HFFc6 (cell line): ENCODE data around the gene TSPYL1. TPM values are rescaled to one million over a fixed set of nuclear protein-coding genes. Genes with fewer than 3 reads are reported as not detected.

Experiments
- DNase-seq: peaks from one replicate; pipeline ENCODE4 v3.0.0-alpha.2; 2018
- H3K27ac Mint-ChIP-seq: 2 replicates; pipeline ENCODE4 v1.8.0; 2020; ENCODE audit warnings: mild to moderate bottlenecking, mixed read lengths
- H3K27me3 Mint-ChIP-seq: 2 replicates; pipeline ENCODE4 v1.8.0; 2021; ENCODE audit warnings: mild to moderate bottlenecking, moderate library complexity, mixed read lengths; ENCODE audit not compliant: insufficient read depth
- H3K36me3 Mint-ChIP-seq: 2 replicates; pipeline ENCODE4 v1.8.0; 2021; ENCODE audit warnings: low read depth, mixed read lengths
- H3K4me1 Mint-ChIP-seq: 2 replicates; pipeline ENCODE4 v1.8.0; 2020; ENCODE audit warnings: low read depth, mixed read lengths
- H3K4me3 Mint-ChIP-seq: 2 replicates; pipeline ENCODE4 v1.8.0; 2020; ENCODE audit warnings: mild to moderate bottlenecking, moderate library complexity, mixed read lengths
- H3K9me3 Mint-ChIP-seq: 2 replicates; pipeline ENCODE4 v1.8.0; 2020; ENCODE audit warnings: mild to moderate bottlenecking, mixed read lengths
- CTCF ChIP-seq: fragments of 200-600 bp; sonication (generic); IDR thresholded peaks from 2 replicates; pipeline ENCODE4 v1.5.0; 2021; ENCODE audit warnings: antibody characterized with exemption, mild to moderate bottlenecking
- long read RNA-seq: library from polyadenylated mRNA; unstranded; transcript quantifications from one replicate; pipeline ENCODE4 v2.0.0, GENCODE V29; 2019
- total RNA-seq, 6 experiments: library from RNA; stranded (reverse); fragmentation: NEBNext Ultra II Directional; extraction: Animal tissue kit (Norgen Biotek cat#: 25700); gene quantifications; 2 replicates in 1 of 6; 3 replicates in 5 of 6; pipeline ENCODE4 v1.2.3, GENCODE V29; 2021

Gene TSPYL1
- 100 to 1,000 TPM; 106 to 132 (median 114) TPM for total RNA-seq
- long read RNA-seq, transcript TSPYL1-201 (1 exons, 3,326 nt), result major isoform, 237 of 237 reads
- long read RNA-seq, partial matches to known transcripts, result 0 of 237 reads
- long read RNA-seq, other reads (novel, unspliced or antisense), result 0 of 237 reads

- Mint-ChIP-seq H3K4me3 (peak within 1 kb of the TSS; percentile 94), H3K9me3 (peaks cover 3% of the 10 kb centered on the region; the same call in 1 of the 2 replicates), H3K36me3 (peaks cover 46% of the 10 kb centered on the region), H3K27ac (peak within 1 kb of the TSS; percentile 100), H3K4me1 (peaks cover 71% of the 10 kb centered on the region), H3K27me3 (peaks cover 5% of the 10 kb centered on the region)
- peak; percentile 97 for DNase-seq
- peak; percentile 35; the same call in 1 of the 2 replicates for TF ChIP-seq CTCF
These were observed at the start of gene TSPYL1 for GRCh38 chr6:116279232-116280160. Gene TSPYL1 (minus strand): TSS chr6:116279930. CDS start chr6:116279830, 100 bp downstream.

- DNase-seq, result no peak
- TF ChIP-seq CTCF, result no peak
- Mint-ChIP-seq H3K4me3 (no peak overlapping the region), H3K27me3 (peaks cover 2% of the 10 kb centered on the region; the same call in 1 of the 2 replicates), H3K4me1 (peaks cover 19% of the 10 kb centered on the region), H3K27ac (no peak overlapping the region), H3K36me3 (peaks cover 4% of the 10 kb centered on the region; the same call in 1 of the 2 replicates), H3K9me3 (no peaks in the 10 kb centered on the region)
These were observed 49.4 kb upstream of the TSPYL1 start for GRCh38 chr6:116329156-116329555.

- H3K36me3 Mint-ChIP-seq, result peaks cover 4% of the 10 kb centered on the region; the same call in 1 of the 2 replicates
- no peaks in the 10 kb centered on the region for H3K9me3 Mint-ChIP-seq
- no peak overlapping the region; the same call in 1 of the 2 replicates for H3K4me3 Mint-ChIP-seq
- no peak for DNase-seq
- H3K27ac Mint-ChIP-seq, result 0 out of 2 replicates have a peak overlapping the region, but pooled peaks have one; percentile 12
- TF ChIP-seq CTCF, result no peak
- H3K4me1 Mint-ChIP-seq, result peaks cover 19% of the 10 kb centered on the region
- peaks cover 2% of the 10 kb centered on the region; the same call in 1 of the 2 replicates for H3K27me3 Mint-ChIP-seq
These were observed 48.8 kb upstream of the TSPYL1 start for GRCh38 chr6:116328528-116328903.

GRCh38 chr6:116327803-116328527 lies 48.2 kb upstream of the TSPYL1 start:
- Mint-ChIP-seq H3K4me3 (no peak overlapping the region; the same call in 1 of the 2 replicates), H3K36me3 (peaks cover under 1% of the 10 kb centered on the region; the same call in 1 of the 2 replicates), H3K27me3 (no peaks in the 10 kb centered on the region), H3K9me3 (no peaks in the 10 kb centered on the region), H3K4me1 (peaks cover 19% of the 10 kb centered on the region), H3K27ac (peak overlapping the region; percentile 13; the same call in 1 of the 2 replicates)
- DNase-seq, result no peak
- no peak for TF ChIP-seq CTCF

GRCh38 chr6:116326996-116327395 lies 47.3 kb upstream of the TSPYL1 start:
- H3K9me3 Mint-ChIP-seq, result no peaks in the 10 kb centered on the region
- H3K27me3 Mint-ChIP-seq, result no peaks in the 10 kb centered on the region
- TF ChIP-seq CTCF, result no peak
- H3K27ac Mint-ChIP-seq, result no peak overlapping the region
- DNase-seq, result no peak
- H3K4me3 Mint-ChIP-seq, result no peak overlapping the region
- H3K36me3 Mint-ChIP-seq, result no peaks in the 10 kb centered on the region
- peaks cover 19% of the 10 kb centered on the region for H3K4me1 Mint-ChIP-seq
